Stimulated activated CD8-positive, alpha-beta memory T cell treated with anti-CD3 and anti-CD28 coated beads, Interleukin-7, amount 100 ng/mL, for 48 hours (primary cell): Measurements from ENCODE around the gene GRAP2.
"Not testable (repeated sequence)": the region's sequence is repeated elsewhere in the genome, so short reads cannot be mapped to it uniquely, and the experiment has no call there.

ENCODE experiments used
- DNase-seq, 2 donors: peaks; one replicate each; pipeline ENCODE4 v3.0.0-alpha.2; 2020; ENCODE audit warnings: low read depth in 1 of 2; ENCODE audit errors: extremely low read depth in 1 of 2

GRAP2 gene

DNA sequence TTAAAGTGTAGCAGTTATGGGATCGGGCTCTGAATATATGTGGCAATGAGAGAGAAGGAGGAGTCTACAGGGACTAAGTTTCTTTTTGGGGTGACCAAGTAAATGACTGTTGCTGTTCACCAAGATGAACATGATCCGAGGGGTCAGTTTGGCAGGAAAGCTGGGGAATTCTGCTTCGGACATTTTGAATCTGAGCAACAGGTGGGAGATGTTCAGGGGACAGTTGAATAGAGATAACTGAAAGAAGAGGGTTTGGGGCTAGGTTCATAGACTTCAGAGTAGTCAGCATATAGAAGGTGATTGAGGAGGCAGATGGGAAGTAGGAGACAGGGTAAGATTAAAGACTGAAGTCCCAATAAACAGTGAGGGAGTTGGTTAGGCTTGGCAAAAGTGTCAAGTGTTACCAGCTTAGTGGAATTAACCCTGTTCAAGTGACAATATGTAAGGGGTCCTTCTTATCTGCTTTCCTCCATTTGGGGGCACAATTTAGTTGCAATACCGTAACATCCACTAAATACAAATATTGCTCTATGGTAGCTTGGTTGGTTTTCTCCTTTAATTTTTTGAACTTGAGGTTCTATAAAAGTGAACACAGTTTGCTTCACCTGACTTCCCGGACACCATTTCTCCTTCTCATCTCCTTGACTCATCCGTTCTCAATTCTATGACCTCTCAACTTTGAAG lies 4.4 kb upstream of the GRAP2 start:
- no peak for DNase-seq

DNA sequence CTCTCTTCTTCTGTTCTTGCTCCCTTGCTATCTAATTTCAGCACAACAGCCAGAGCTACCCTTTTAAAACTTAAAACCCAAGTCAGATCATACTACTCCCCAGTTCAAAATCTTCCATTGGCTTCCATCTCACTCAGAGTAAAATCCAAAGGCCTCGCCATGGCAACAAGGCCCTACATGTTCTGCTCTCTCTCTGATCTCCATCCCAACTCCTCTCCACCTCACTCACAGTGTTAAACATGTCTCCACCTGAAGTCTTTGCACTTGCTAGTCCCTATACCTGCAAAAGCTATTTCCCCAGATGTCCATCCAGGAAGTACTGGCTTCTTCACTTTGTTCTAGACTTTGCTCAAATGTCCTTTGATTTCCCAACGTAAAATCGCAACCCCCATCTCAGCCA lies 3.0 kb upstream of the GRAP2 start:
- no peak for DNase-seq

DNA sequence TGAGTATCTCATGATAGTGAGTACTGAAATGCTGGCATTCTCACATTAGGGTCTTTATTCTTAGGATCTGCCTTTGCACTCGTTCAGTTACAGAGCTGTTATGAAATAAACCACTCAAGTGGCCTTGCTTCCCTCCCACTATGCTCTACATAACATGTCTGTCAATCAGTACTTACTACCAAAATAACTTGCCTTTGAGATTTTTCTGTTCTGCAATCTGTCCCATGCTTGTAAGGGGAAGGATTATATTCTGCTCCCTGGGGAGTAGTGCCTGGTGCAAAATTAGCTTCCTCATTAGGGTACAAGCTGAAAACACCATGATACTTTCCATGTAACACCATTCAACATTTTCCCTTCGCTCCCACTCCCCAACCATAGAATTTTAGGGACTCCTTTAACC lies 1.9 kb upstream of the GRAP2 start:
- no peak for DNase-seq

DNA sequence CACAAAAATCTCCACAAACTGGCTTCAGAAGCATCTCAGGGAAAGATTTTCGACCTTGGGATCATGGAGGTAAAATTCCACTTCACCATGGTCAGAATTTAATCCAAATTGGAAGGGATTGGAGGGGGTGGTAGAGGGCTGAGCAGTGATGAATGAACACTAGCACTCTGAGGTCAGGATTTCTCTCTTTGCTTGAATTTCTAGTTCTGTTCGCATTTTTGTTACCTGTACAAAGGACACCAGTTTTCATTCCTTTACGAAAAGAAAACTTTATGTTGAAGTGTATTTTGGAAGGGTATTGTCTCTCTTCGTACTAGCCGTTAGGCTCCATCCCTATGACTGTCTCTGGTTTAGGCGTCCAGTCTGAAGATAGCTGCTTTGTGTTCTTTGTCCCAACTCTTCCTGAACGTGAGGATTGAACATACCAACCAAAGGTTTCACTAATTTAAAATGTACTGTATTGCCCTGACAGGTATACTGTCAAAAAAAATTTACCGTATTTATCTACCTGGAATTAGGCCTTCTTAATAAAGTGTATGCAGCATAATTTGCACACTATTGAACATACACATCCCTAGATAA lies 772 bp downstream of the GRAP2 start:
- DNase-seq: no peak

DNA sequence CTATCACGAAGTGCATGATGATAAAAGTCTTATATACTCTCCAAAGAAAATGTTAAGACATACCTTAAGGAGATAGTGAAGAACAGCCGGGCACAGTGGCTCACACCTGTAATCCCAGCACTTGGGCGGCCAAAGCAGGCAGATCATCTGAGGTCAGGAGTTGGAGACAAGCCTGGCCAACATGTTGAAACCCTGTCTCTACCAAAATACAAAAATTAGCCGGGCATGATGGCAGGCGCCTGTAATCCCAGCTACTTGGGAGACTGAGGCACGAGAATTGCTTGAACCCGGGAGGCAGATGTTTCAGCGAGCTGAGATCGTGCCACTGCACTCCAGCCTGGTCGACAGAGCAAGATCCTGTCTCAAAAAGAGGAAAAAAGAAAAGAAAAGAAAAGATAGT lies 3.1 kb downstream of the GRAP2 start:
- DNase-seq: not testable (repeated sequence)

DNA sequence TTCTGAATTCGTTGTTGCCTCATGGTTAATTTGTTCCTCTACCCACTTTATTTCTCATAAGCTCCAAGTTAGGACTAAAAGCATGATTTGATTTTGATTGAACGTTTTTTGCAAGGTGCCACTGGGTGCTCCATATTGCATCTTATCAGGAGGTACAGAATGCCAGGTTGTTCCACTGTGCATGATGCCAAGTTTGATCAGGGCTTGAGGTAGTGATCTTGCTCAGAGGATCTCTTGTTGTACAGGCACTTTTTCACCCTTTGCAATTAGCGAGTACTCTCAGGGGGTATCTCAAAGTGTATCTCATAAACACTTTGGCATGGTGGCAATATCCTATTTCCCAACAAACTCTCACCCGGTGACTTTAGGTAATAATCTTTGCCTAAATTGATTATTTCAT lies 4.0 kb downstream of the GRAP2 start:
- no peak for DNase-seq

DNA sequence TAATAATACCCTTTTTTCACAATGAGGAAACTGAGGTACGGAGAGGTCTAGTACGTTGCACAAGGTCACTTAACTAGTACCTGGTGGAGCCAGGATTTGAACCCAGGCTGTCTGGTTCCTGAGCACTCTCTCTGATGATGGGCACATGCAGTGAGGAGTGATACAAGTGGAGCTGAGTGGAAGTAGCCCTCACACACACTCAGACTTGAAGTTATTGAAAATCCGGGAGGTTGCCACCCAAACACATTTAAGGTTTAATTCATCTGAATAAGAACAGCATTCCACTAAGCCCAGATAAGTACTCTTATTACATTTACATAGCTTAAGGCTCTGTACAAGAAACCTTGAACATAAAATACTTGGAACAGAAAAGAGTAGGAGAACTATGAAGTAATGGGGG lies 4.8 kb downstream of the GRAP2 start:
- no peak for DNase-seq

DNA sequence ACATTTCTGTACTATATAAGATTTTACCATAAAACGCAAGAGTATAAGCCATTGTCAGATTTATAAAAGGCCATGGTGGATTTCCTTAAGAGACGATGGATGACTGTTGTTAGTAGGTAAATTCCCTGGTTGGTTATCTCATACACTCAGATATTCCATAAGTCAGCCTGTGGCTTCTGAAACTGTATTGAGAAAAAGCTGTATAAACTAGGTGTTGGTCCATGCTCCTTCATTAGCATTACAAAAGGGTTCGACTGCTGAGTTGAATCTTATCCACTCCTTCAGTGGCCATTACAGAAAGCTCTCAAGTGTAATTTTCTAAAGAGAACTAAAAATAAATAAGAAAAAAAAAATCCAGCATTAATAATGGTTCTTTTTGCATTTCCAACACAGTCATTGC lies 5.3 kb downstream of the GRAP2 start:
- no peak for DNase-seq

DNA sequence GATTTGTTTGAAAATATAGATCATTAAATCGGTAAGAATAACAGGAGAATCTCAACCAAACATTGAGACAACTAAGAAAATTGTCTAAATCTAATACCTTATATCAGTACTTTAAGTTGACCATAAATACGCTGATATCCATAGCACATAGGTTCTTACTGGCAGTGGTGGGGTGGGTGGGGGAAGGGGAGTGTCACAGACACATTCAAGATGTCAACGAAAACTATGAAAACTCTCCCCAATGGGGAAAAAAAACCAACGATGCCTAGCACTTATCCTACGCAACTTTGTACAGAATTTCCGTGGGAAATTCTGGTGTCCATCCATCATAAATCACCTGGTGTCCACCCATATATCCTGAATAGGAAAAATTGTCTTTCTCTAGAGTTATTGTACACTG lies 6.2 kb downstream of the GRAP2 start:
- no peak for DNase-seq

DNA sequence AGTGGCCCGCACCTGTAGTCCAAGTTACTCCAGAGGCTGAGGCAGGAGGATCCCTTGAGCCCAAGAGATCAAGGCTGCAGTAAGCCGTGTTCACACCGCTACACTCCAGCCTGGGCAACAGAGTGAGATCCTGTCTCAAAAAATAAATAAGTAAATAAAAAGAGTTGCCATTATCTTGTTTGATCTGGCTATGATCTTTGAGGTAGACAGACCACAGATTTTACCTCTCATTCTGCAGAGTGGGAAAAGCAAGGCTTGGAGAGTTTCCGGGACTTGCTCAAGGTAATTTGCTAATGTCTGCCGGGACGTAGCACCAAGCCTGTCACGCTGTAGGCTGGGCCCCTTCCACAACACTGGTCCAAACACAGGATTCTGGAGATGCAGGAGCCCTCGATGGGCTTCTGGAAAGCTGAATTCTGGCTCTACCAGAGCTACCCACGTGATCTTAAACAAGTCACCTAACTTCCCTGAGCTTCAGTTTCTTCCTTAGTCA lies 6.8 kb downstream of the GRAP2 start:
- no peak for DNase-seq

DNA sequence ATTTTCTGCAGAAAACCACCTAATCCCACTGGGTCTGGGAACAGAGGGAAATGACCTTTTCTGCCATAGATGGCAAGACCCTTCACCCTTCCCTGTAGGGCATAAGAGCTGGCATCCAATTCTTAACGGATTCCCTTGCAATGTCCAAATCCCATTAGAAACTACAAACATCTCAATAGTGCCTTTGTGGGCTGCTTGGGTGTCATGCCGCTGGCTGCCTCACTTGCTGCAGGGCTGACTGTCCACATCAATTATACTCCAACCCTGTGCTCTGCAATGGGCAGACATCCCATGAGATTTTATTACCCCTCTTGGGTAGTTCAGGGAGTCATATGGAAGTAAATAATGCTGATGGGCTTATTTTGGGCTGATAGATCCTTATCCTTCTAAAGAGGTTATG lies 7.3 kb downstream of the GRAP2 start:
- DNase-seq: no peak

DNA sequence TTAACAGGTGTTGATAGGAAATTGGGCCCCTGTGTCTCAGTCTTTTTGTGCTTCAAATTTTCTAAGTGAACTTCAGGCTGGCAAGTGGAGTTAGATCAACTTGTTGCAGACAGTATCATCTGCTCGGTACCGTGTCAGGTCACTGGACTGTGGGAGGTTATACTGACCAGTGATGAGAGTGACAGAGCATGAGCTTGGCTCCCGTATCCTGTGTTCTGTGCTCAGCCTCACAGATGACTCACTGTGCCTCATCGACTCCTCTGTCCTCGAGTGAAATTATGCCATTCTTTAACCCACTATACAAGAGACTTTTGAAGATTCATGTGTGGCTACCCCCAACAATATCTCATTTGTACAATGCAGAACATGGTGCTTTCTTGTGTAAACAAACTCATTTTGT lies 7.9 kb downstream of the GRAP2 start:
- no peak for DNase-seq

DNA sequence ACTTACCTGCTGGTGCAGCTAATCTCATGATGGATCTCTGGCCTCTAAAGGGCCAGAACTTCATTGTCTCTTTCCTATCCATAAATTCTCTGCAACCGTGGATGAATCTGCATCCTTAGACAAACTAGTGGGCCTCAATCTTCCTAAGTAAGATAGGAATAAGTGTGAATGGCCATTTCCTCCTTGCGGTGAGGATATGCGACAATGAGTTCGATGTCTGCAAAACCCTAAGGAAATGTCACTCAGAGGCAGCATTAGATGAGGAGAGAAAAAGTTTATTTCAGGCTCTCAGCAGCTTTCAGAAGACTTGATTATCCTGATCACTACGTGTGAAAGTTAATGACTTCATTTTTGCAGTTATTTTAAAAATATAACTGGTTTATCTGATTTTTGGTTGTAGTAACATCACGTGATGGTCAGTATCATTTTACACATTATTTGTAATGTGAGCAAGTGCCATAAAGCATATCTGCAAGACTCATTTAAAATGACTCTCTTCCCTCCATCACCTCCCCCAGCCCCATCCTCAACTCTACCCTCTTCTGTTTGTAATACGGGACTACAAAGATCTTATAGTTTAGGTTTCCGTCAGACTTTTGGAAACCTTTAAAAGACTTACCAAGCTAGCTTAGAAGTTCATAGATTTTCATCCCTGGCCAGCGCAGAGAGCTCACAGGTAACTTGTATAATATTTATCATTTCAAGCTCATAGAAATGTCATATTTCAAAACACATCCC lies 10.2 kb downstream of the GRAP2 start:
- no peak for DNase-seq

DNA sequence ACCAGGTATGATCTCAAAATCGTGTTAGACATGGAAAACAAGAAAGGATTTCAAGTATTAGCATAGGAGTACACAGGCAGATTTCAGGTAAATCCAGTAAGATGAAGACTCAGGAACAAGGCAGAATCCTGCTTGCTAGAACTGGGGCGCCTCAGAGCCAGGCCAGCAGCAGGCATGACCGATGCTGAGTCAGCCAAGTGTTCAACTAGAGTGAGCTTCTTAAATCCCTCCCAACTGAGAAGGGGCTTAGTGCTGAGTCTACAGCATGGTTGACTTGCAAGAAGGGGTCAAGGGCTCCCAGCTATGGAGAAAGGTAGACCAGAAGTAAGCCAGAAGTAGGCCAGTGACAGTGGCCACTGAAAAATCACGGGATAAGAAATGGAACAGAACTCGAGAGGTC lies 12.4 kb downstream of the GRAP2 start:
- no peak for DNase-seq

DNA sequence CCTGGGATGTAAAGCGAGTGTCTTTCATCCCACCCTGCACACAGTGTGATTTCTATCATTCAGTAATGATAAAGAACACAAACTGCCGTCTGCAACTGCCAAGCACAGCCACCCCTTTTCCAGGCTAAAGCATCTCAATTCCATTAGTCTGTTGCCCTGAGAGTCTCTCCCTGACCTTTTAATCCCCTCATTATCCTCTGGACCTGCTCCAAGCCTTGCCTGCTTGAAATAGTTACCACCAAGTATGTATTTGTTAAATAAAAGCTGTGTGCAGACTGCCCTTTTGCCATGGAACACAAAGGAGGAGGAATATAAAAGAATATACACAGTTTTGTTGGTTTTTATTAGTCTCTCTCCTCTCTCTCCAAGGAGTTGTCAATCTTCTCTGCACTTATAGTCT lies 13.0 kb downstream of the GRAP2 start:
- no peak for DNase-seq

DNA sequence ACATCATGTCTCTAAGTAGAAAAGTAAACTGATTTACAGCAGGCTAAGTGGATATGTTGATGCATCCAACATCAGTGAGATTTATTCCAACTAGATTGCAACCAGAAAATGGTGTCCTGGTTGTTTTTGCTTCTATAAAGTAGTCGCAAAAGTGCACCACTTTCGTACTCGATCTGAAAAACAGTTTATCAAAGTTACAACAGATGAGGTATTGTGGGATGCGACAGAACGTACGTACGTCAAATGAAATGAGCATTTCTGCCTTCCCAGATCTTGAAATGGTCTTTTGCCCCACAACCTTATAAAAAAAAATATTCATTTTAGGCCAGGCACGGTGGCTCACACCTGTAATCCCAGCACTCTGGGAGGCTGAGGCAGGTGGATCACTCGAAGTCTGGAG lies 13.7 kb downstream of the GRAP2 start:
- DNase-seq: no peak

DNA sequence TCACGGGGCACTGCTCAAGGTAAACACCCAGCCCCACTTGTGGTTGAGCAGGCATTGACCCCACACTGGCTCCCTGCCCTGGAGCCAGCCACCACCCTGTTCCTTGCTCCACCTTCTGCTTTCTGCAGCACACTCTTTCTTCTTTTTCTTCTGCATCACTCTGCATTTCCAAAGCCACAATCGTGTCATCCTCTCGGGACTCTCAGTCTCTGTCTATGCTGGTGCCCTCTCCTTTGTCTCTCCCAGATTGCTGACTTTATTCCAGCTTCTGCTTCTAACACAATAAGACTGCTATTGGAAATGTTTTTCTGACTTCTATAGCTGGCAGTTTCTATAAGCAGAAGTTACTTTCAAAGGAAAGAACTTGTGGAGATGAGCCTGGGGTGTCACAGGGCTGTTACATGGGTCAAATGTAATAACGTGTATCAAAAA lies 14.4 kb downstream of the GRAP2 start:
- DNase-seq: no peak

DNA sequence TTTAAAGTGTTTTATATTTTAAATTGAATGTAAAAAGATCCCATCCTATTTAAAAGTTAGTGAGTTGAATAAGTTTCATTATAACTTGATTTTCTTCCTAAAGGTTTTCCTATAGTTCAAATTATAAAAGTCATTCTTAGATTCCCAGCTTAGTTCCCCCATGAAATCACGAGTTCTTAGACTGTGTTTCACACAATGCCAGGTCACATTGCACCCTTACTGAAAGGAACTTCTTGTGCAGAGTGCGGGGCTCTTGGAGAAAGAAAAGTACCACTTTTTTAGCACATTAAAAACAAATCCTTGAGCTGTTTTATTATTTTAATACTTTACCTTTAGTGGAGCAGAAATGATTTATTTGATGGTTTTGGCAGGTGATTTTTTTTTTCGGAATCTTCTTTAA lies 15.6 kb downstream of the GRAP2 start:
- DNase-seq: no peak

DNA sequence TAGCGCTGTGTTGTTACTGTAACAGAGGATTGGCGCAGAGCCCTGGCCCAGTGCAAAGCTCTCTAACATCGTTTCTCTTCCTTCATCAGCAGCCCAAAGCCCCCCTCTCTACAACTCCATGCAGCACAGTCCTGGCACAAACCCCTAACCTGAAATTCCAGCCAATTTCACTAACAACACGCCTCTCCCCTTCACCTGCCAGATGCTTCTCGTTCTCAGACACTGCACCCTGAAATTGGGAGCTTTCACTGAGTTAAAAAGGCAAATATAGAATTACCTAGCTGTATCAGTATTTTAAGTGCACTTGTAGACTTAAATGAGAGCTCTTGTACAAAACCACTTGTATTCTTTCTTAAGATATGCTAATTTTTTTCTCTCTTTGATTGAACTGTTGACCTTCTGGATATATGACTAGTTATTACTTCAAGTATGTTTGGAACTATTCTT lies 16.3 kb downstream of the GRAP2 start:
- no peak for DNase-seq

DNA sequence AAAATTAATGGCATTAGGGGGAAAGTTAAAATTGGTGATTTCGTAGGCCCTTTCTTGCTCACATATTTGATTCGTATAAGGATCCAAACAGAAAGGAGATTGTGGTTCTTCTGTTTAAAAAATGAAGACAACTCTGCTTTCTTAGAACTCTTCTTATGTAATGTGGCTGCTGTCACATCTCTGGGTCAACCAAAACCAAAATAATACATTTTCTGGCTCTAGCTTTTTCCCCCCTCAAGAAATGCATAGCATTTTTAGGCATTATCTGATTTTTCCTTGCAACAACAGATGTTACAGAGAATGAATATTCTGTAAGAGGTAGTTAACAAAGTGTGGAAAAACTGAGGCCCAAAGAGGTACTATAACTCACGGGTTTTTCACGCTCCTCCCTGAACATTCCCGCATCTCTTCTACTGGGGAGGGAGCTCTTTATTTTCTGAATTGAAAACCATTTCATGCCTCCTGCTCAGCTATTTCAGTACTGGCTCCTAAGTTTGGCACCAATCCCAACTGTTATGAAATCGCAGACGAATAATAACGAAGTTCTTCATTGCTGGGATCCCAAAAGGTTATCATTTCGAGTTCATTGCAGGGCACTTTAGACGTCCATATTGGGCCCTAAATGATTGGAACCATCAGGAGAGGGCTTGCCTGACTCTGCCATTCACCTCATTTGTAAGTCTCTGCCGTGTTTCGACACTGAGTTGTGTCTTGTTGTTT lies 17.1 kb downstream of the GRAP2 start:
- no peak for DNase-seq

DNA sequence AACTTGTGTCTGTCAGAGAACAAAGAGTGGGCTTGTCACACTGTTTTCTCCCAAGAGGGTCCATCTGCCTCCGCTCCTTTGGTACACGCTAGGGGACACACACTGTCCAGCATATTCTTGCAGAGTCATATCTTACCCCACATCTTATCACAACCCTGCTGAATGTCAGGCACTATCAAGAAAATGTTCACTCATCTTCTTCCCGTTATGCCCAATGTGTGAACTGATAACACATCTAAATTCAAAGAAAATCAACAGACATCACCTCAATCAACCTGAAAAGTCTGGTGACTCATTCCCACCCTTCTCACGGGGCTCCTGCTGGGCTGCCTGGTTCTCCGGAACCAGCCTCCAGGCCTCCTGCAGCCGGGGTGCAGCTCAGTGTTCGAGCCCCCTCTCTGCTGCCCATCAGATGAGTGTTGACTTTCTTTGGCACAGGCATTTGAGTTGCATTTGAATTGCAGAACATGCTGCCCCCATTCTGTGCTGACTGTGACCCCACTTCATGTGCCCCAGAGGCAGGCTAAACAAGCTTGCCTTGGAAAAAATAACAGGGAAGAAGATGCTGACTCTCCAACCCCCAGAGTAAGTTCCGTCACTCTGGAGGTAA lies 19.4 kb downstream of the GRAP2 start:
- DNase-seq: peak; percentile 56 to 75
